ENCODE results near the gene ACP6. TPM values are rescaled to one million over a fixed set of nuclear protein-coding genes. Genes with fewer than 3 reads are reported as not detected.
"Not testable (repeated sequence)": the region's sequence is repeated elsewhere in the genome, so short reads cannot be mapped to it uniquely, and the experiment has no call there.

The ACP6 gene
- total RNA-seq (ENCODE audit: insufficient read depth, low replicate concordance): 6.0 TPM

- DNase-seq (ENCODE audit: low spot score): peak; percentile 99
These were observed at the start of gene ACP6 for GRCh38 chr1:147670319-147671001. Gene ACP6, minus strand, starts transcription at chr1:147670524. Its CDS starts 476 bp downstream, at chr1:147670048.

GRCh38 chr1:147719711-147720225, 49.4 kb upstream of the ACP6 start:
- DNase-seq (ENCODE audit: low spot score): no peak

- DNase-seq (ENCODE audit: low spot score): no peak
These were observed 48.8 kb upstream of the ACP6 start for GRCh38 chr1:147719029-147719698.

- no peak for DNase-seq (ENCODE audit: low spot score)
These were observed 47.4 kb upstream of the ACP6 start for GRCh38 chr1:147717706-147718097.

- peak; percentile 43 for DNase-seq (ENCODE audit: low spot score)
These were observed 46.9 kb upstream of the ACP6 start for GRCh38 chr1:147717051-147717705.

- no peak for DNase-seq (ENCODE audit: low spot score)
These were observed 42.3 kb upstream of the ACP6 start for GRCh38 chr1:147712605-147713004.

- DNase-seq (ENCODE audit: low spot score): peak; percentile 76
These were observed 30.0 kb upstream of the ACP6 start for GRCh38 chr1:147700042-147701006.

GRCh38 chr1:147699686-147700041, 29.3 kb upstream of the ACP6 start:
- DNase-seq (ENCODE audit: low spot score): no peak

- no peak for DNase-seq (ENCODE audit: low spot score)
These were observed 12.9 kb upstream of the ACP6 start for GRCh38 chr1:147683163-147683763.

GRCh38 chr1:147680608-147681235, 10.4 kb upstream of the ACP6 start:
- not testable (repeated sequence) for DNase-seq (ENCODE audit: low spot score)

GRCh38 chr1:147677681-147678080, 7.4 kb upstream of the ACP6 start:
- DNase-seq (ENCODE audit: low spot score): not testable (repeated sequence)

- DNase-seq (ENCODE audit: low spot score): no peak
These were observed 6.2 kb upstream of the ACP6 start for GRCh38 chr1:147676311-147677085.

- no peak for DNase-seq (ENCODE audit: low spot score)
These were observed 3.5 kb upstream of the ACP6 start for GRCh38 chr1:147673816-147674215.

- DNase-seq (ENCODE audit: low spot score): no peak
These were observed 3.1 kb upstream of the ACP6 start for GRCh38 chr1:147673406-147673805.

- DNase-seq (ENCODE audit: low spot score): peak; percentile 44
These were observed 630 bp downstream of the ACP6 start for GRCh38 chr1:147669469-147670318.

GRCh38 chr1:147665521-147665920, 4.8 kb downstream of the ACP6 start:
- no peak for DNase-seq (ENCODE audit: low spot score)

- no peak for DNase-seq (ENCODE audit: low spot score)
These were observed 6.1 kb downstream of the ACP6 start for GRCh38 chr1:147664206-147664605.

GRCh38 chr1:147654511-147654910, 15.8 kb downstream of the ACP6 start:
- no peak for DNase-seq (ENCODE audit: low spot score)

GRCh38 chr1:147652306-147652705, 18.0 kb downstream of the ACP6 start:
- DNase-seq (ENCODE audit: low spot score): no peak

Data from umbilical cord (tissue), 2 donors.